ENCODE results near the gene FECH. TPM values are rescaled to one million over a fixed set of nuclear protein-coding genes. Genes with fewer than 3 reads are reported as not detected.
"Not testable (repeated sequence)": the region's sequence is repeated elsewhere in the genome, so short reads cannot be mapped to it uniquely, and the experiment has no call there.

The FECH gene, protein sequence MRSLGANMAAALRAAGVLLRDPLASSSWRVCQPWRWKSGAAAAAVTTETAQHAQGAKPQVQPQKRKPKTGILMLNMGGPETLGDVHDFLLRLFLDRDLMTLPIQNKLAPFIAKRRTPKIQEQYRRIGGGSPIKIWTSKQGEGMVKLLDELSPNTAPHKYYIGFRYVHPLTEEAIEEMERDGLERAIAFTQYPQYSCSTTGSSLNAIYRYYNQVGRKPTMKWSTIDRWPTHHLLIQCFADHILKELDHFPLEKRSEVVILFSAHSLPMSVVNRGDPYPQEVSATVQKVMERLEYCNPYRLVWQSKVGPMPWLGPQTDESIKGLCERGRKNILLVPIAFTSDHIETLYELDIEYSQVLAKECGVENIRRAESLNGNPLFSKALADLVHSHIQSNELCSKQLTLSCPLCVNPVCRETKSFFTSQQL
- total RNA-seq (2014; rRNA removed; shearing (Covaris generic)): 34.7 and 43.3 TPM in 2 replicates
- 38.7 and 83.7 TPM in 2 replicates for polyA plus RNA-seq (2014; cell fraction: nucleus; rRNA removed)

DNA sequence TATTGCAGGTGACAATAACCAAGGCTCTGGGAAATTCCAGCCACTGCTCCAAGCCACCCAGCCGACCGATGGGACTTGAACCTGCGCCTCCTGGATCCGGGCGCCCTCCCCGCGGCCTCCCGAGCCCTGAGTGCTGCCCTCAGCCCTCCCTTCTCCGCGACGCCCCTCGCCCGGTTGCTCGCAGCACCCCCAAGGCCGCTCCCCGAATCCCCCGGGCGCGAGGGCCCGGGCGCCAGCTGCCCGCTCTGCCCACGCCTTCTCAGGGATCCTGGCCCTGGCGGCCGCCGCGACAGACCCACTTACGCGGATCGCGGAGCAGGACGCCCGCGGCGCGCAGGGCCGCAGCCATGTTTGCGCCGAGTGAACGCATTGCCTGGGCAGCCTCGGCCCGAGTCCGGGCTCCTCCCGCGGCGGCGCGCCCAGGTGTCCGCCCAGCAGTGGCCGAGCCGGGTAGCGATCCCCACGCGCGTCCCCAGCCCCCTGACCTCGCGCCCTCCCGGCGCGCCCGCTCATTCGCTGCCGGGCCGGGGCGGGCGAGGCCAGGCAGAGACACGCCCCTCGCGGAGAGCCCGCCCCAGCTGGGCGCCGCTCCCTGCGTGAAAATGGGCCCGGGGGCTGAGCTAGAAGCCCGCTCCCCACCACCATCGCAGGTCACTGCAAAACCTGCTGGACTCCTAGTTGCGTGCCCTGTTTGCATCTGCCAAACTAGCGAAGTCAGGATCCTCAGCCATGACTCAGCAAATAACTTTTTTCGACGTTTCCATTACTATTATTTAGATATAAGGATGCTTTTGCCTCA, at the start of gene FECH:
Gene FECH (minus strand): TSS at position 452 of the 799 bp plus-strand sequence. CDS start 82 bp downstream, at position 370.
- peak; percentile 42 for DNase-seq (ENCODE audit: extremely low read depth, low read depth)

DNA sequence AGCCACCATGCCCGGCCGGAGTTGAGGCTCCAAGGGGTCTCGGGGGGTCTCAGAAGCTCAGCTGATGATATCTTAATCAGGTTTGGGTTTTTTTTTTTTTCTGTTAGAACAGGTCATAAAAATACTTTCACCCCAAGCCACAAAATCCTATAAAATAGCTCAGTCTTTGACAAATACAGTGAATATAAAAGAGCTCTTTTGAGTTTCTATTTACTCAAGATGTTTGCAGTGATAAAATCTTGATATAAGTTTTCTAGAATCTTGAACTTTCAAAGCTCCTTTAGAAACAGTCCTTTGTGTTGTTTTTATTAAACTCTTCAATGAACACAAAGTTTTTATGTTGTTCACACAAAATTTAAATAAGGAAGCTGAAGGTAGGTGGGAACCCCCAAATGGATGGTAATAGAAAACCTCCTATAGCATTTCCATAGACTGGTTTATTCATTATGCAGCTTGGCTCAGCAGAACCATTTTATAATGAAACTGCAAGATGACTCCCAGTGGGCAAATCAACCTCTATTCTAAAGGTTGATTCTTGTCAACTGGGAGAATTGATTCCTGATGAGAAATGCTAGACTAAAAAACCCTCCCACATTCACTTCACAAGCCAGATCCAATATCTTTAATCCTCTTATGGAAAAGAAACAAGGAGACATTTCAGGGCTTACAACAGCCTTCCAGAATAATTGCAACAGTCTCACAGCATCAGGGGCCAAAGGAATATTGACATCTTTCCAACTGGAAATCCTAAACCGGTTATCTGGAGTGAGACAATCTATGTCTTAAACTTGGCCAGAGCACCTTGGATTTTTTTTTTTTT, 48.7 kb upstream of the FECH start:
- no peak for DNase-seq (ENCODE audit: extremely low read depth, low read depth)

DNA sequence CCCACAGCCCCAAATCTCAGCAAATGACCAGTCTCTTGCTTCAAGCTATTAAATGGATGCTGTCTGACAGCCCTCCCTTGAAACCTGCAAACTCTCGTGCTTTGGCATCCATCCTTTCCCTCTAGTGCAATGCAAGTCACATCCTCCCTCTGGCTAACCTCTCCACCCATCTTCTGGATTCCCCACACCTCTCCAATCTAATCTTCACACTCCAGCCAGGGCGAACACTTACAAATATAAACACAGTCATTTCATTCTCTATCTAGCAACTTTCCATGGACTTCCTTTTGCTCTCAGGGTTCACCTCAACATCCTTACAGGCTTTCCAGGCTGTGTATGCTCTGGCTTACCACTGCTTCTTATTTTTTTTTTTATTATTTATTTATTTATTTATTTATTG, 45.2 kb upstream of the FECH start:
- DNase-seq (ENCODE audit: extremely low read depth, low read depth): no peak

GRCh38 chr18:57630754-57631595, 44.5 kb upstream of the FECH start:
- no peak for DNase-seq (ENCODE audit: extremely low read depth, low read depth)

DNA sequence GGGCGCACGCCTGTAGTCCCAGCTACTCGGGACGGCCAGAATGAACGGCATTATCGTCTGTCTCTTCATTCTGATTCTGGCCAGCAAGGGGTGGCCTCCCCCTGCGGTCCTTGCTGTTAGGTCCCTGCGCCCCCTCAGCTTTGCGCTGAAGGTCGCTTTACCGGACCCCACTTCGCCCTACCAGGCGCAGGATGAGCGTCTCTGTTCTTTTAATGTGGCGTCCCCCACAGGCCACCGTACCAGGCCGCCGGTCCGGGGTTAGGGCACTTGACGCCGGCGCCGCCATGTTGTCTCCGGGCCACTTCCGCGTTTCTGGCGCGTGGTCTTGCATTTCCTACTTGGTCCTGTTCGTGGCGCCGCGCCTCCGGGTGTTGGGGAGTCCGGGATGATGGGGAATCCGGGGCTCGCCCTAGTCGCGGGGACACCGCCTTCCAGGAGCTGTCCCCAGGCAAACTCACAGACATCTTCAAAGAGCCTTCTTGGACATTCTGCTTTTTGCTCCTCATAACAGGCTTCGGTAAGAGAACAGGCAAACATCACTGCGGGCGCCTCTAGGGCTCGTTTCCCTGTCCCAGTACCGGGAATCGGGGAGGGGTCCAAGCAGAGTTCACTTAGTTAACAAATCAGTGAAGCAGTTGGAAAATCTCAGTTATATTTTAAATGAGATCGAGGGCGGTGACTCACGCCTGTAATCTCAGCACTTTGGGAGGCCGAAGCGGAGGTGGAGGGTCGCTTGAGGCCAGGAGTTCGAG, 43.7 kb upstream of the FECH start:
- peak; percentile 90 for DNase-seq (ENCODE audit: extremely low read depth, low read depth)

DNA sequence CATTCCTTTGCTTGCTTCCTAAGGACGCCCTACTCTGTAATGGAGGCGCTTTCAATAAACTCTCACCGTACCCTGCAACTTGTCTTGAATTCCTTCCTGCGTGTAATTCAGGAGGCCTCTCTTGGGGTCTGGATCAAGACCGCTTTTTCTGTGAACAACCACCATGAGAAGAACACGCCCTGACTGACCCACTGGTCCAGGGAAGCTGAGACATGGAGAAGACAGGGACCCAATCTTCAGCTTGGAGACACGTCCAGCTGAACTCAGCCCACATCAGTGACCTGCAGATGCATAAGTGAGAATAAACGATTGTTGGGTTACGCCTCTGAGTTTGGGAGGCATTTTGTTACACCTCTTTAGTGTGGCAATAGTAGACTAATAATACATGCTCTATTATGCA, 42.9 kb upstream of the FECH start:
- no peak for DNase-seq (ENCODE audit: extremely low read depth, low read depth)

GRCh38 chr18:57627488-57627887, 41.0 kb upstream of the FECH start:
- DNase-seq (ENCODE audit: extremely low read depth, low read depth): no peak

- DNase-seq (ENCODE audit: extremely low read depth, low read depth): no peak
These were observed 38.5 kb upstream of the FECH start for GRCh38 chr18:57624988-57625387.

DNA sequence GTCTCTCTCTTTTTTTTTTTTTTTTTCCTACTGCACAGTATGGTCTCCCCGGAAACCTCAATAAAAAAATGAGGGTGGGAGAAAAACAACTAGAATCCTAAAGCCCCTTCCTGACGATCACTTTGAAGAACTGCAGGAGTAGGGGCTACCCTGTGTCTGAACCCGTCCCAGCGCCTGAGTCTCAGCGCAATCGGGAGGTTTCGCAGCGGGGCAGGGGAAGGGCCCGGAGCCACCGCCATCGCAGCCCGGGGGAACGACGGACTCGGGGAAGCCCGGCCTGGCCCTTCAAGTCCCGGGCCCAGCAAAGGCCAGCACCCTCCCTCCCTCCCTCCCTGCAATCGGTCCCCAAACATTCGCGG, 34.7 kb upstream of the FECH start:
- DNase-seq (ENCODE audit: extremely low read depth, low read depth): no peak

DNA sequence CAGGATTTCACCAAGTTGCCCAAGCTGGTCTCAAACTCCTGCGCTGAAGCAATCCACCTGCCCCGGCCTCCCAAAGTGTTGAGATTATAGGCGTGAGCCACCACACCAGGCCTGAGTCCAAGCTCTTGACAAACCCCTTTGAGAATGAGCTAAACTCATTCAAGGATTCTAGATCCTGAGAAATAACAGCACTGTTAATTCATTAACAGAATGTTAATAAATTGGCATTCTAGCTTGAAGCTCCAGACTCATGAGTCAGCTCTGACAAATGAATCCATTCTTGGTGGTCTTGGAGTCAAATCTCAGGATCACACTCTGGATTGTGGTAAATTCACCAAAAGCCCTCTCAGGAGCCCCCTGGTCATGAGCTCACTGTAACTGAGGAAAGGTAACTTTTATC, 33.4 kb upstream of the FECH start:
- no peak for DNase-seq (ENCODE audit: extremely low read depth, low read depth)

DNA sequence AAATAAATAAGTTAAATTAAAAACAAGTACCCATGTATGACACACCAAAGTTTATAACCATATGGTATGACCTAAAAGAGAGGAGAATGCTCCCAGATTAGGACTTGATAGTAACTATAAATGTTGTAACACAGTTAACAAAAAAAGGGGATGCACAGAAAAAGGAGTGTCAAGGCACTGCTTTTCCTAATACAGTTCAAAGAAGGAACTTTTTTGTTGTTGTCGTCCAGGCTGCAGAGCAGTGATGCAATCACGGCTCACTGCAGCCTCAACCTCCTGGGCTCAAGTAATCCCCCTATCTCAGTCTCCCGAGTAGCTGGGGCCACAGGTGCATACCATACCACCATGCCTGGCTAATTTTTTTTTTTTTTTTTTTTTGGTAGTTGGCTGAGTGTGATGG, 32.4 kb upstream of the FECH start:
- DNase-seq (ENCODE audit: extremely low read depth, low read depth): no peak

DNA sequence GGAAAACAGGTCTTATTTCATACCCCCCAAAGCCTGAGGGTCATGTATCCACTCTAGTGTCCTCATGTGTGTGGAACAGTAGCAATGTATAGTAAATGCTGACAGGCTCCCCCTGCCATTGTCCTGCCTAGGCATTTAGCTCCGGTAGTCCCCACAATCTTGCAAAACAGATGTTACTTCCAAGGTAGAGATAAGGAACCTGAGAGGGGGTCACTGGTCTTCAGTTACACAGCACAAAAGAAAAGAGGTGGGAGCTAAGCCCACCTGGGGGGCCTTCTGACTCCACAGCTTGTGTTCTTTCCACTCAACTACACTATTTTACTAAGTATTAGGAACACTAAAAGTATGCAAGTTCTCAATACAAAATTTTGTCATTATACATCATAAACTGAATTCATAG, 17.4 kb upstream of the FECH start:
- DNase-seq (ENCODE audit: extremely low read depth, low read depth): no peak

GRCh38 chr18:57595347-57595746, 8.8 kb upstream of the FECH start:
- no peak for DNase-seq (ENCODE audit: extremely low read depth, low read depth)

GRCh38 chr18:57592716-57593115, 6.2 kb upstream of the FECH start:
- not testable (repeated sequence) for DNase-seq (ENCODE audit: extremely low read depth, low read depth)

GRCh38 chr18:57589161-57589560, 2.7 kb upstream of the FECH start:
- DNase-seq (ENCODE audit: extremely low read depth, low read depth): no peak

DNA sequence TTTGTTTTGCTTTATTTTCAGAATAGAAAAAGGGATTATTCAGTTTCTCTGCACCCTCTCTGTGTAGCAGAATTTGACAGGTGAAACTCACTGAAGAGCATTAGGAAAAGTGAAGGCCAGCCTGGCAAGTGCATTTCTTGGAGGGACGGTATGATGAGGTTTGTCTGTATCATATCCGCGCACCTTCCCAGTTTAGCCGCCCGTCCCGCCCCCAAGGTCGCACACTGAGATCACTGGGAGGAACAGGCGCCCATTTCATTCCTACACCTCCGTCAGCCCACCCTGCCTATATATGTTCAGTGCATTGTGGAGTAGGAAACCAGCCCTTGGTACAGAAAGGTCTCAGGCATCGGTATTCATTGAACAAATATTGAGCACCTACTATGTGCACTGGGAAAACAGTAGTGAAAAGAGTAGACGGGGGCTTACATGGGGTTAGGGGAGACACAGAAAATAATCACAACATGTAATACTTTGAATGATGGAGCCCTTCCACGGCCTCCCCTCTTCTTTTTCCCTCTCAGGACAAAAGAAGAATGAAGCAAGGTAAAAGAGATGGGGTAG, 678 bp upstream of the FECH start:
- no peak for DNase-seq (ENCODE audit: extremely low read depth, low read depth)

DNA sequence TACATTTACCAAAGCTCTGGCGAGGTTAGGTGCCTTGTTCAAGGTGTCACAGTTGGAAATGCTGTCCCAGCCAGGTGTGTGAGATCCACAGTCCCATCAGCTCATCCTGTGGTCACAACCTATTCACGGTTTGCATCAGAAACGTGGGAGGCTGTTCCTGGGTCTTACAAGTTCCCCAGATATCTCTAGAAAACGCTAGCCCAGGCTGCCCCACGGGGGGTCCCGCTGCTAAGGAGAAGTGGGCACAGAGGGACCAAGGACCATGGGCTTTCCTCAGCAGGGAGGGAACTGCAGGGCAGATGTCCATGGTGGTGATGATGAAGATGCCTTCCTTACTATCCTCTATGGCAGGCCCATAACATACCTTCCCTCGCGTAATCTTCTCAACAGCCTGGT, 649 bp downstream of the FECH start:
- no peak for DNase-seq (ENCODE audit: extremely low read depth, low read depth)

- peak; percentile 6 for DNase-seq (ENCODE audit: extremely low read depth, low read depth)
These were observed 1.1 kb downstream of the FECH start for GRCh38 chr18:57585421-57585820.

- no peak for DNase-seq (ENCODE audit: extremely low read depth, low read depth)
These were observed 2.1 kb downstream of the FECH start for GRCh38 chr18:57584444-57584843.
